AML-193 (cell line): ENCODE measurements around the gene ADAMTS15.

Experiments
- DNase-seq, 2 experiments: peaks; one replicate each; lab custom pipeline; 2025; lab: John Stamatoyannopoulos, UW

The ADAMTS15 gene

DNA sequence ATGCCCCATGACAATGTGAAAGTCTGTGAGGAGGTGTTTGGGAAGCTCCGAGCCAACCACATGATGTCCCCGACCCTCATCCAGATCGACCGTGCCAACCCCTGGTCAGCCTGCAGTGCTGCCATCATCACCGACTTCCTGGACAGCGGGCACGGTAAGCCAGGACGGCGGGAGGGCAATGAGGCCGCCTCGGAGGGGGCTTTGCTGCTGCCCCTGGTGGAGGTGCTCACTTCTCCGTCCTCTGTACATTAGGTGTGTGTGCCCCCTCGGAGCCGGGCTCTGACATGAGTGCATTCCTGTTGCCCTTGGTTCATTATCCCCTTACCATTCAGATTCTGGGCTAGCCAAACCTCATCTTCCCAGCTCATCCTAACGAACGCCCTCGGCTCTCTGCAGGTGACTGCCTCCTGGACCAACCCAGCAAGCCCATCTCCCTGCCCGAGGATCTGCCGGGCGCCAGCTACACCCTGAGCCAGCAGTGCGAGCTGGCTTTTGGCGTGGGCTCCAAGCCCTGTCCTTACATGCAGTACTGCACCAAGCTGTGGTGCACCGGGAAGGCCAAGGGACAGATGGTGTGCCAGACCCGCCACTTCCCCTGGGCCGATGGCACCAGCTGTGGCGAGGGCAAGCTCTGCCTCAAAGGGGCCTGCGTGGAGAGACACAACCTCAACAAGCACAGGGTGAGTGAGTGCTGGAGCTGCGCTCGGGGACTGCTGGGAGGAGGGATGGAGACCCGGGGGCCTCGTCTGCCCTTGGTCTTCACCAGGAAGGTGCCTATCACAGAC, 13.8 kb downstream of the ADAMTS15 start:
- no peak for DNase-seq

- no peak for DNase-seq
Measured at GRCh38 chr11:130462931-130463330, 14.5 kb downstream of the ADAMTS15 start.

DNA sequence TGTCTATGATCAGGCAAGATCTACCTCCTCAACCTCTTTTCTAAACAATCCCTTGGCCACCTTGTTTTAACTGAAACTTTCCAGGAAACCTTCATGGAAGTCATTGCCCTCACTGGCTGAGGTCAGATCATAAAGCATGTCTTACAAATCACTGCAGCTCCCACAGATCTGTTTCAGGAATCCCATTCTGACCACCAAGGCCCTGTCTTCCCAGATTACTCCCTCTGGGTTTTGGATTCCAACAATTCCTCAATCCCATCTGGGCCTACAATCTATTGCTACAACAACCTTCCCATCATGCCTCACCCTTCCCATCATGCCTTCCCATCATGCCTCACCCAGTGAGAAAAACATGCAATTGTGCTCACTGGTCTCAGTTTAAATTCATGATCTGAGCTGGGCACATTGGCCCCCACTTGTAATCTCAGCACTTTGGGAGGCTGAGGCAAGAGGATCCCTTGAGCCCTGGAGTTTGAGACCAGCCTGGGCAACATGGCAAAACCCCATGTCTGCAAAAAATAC, 15.9 kb downstream of the ADAMTS15 start:
- DNase-seq, result no peak

DNA sequence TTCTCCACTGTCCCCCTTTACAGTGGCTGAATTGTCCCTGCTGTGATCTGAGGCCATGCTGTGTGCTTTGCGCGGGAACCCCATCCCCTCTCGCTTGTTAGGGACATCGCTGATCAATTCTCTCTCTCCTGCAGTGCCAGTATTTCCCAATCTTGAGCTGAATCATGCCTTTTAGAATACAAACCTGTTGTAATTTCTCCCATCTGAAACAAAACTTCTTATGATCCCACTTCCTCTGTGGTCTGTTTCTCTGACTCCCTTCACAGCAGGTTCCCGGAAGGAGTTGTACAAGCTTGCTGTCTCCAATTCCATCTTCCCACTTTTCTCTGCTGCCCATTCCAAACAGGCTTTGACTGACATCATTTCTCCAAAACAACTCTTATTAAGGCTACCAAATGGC, 16.8 kb downstream of the ADAMTS15 start:
- DNase-seq, result no peak

- DNase-seq, result no peak
Measured at GRCh38 chr11:130467116-130467900, 18.9 kb downstream of the ADAMTS15 start.

DNA sequence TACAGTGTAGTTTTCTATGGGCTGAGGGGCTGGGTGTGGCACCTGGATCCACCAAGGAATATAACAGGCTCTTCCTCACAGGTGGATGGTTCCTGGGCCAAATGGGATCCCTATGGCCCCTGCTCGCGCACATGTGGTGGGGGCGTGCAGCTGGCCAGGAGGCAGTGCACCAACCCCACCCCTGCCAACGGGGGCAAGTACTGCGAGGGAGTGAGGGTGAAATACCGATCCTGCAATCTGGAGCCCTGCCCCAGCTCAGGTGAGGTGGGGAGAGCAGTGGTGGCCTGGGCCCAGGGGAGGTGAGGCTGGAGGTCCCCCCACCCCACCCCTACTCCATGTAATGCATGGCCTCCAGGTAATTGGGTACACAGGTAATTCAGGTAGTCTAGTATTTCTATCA, 20.7 kb downstream of the ADAMTS15 start:
- no peak for DNase-seq

GRCh38 chr11:130470832-130471706, 22.6 kb downstream of the ADAMTS15 start:
- DNase-seq, result no peak

DNA sequence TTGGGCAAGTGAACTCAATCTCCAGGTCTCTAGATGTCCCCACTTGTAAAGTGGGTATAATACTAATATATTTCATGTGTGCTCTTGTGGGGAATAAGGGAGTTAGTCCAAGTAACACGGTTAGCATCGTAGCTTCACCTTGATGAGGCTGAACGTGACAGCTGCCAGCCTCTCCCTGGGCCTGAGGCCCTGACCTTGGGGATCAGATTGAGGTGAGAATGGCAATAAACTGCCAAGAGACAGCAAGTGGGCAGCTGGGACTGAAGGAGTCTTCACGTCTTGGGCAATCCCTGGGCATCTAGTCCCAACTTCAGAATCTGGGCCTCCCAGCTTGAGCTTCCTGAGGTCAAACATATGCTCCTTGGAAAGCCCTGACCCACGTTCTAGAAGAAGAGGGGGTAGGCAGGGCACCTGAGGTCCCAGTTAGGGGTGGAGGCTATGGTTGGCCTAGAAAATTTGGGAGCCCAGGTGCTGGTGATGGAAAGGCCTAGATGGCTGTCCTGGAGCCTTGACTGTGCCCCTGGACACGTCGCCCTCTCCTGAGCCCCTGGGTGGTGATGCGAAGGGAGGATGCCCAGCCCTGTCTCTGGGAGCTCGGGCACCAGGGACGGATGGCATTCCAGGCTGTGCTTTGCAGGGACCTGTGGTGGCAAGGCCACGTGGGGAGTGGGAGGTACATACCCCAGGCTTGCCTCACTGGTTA, 23.4 kb downstream of the ADAMTS15 start:
- no peak for DNase-seq

DNA sequence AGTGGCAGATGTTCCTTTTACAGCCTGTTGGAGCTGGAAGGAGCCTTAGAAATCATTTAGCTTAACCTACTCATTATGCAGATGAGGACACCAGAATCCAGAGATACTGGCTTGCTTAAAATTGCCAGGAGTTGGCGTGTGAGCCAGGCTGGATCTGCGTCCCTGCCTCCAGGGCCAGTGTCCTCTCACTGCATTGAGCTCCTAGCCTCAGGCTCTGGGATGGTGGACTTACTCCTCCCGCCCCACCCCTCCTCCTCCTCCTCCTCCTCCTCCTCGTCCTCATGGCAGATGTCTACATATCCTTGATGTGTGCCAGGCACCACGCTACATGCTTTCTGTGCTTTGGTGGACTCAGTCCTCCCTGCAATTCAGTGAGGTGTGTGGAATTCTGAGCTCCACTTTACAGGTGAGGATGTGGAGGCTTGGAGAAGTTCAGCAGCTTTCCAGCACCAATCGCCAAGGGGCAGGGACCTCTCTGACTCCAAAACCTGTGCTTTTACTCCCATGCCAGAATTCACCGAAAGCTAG, 24.1 kb downstream of the ADAMTS15 start:
- DNase-seq, result no peak

GRCh38 chr11:130473056-130473794, 24.8 kb downstream of the ADAMTS15 start:
- DNase-seq, result no peak

DNA sequence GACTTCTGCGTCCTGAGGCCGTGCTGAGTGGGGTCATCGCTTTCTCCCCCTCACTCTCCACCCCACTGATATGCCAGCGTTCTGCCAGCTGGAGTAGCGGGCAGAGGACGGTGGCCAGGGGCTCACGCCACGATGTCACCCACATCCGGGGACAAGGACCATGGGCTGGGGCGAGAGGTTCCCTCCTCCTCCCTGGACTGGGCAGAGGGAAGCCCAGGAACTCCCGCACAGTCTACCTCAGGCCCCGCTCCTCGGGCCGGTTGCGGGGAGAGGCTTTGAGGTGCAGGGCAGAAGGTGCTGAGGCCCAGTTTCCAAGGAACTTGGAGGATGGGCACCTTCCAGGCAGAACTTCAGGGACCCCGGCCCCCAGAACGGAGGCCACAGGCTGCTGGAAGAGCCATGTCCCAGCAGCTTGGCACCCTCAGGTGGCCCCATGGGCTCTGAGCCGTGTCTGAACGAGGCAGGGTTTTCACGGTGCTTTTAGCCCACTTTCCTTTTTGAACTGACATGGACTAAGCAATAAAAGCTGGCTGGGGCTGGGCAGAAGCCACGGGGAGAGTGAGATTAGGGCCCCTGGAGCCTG, 25.4 kb downstream of the ADAMTS15 start:
- no peak for DNase-seq

GRCh38 chr11:130474637-130475400, 26.4 kb downstream of the ADAMTS15 start:
- DNase-seq, result no peak

DNA sequence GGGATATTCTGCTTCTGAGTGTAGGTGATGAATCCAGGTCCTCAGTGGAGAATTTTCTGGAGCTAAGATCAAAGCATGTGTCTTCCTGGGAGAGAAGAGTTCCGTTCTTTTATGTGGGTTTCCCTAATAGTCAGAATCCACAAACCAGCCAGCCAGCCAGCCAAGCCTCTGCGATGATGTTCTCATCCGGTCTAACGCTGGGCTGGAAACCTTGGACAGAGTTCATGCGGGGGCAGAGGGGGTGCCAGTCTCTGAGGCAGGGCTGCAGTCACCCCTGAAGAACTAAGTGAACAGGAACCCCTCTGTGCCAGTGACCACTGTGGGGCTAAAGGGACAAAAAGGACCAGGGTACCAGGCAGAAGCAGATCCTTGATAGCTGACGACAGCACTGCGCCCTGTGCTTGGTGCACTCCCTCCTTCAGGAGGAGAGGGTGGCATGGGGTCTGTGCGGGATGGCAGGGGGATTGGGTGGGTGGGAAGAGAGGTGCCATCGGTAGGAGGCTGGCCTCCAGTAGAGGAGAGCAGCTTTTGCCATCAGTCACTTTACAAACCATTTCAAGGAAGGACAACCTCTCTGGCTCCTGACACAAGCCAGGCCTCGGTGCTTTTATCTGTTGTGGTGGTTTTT, 27.1 kb downstream of the ADAMTS15 start:
- no peak for DNase-seq

GRCh38 chr11:130476200-130476921, 27.9 kb downstream of the ADAMTS15 start:
- DNase-seq, result no peak

GRCh38 chr11:130476922-130477491, 28.6 kb downstream of the ADAMTS15 start:
- no peak for DNase-seq

- DNase-seq, result no peak
Measured at GRCh38 chr11:130477586-130478203, 29.2 kb downstream of the ADAMTS15 start.

DNA sequence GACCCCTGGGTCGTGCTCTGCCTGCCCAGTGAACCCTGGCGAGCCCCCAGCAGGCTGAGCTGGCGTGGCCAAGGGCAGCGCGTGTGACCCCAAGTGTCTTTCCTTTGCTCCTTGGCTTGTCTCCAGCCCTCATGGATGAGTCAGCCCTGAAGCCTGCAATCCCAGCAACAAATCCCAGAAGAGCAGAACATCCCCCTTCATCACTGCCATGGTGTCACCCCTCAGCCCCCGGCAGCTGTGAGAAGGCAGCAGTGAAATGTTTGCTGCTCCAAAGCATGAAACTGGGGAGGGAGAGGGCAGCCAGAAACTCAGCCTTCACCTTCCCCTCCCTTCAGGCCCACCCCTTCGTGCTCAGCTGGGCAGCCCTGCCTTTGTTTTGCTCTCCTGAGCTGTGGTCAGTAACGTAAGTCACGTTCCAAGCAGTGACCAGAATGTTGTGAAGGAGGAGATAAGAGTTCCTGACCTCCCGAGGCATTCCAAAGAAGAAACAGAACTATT, 29.8 kb downstream of the ADAMTS15 start:
- no peak for DNase-seq
